WTC11 (cell line): ENCODE results near the gene SOX5. TPM values are rescaled to one million over a fixed set of nuclear protein-coding genes. Genes with fewer than 3 reads are reported as not detected.

ENCODE experiments used
- ATAC-seq: fragments of 200-7000 bp; cut with Tn5 transposase; 2 replicates; pipeline ENCODE4 v1.10.0; 2021; ENCODE audit warnings: mild to moderate bottlenecking, moderate library complexity
- CTCF ChIA-PET: fragments of 300-600 bp; sonication (Branson Sonifier 250); formaldehyde crosslinking; loops from one replicate; lab custom pipeline; 2021; ENCODE audit warnings: antibody characterized with exemption; lab: Charles Lee
- POLR2A ChIA-PET: fragments of 350-600 bp; sonication (Branson Sonifier 250); formaldehyde crosslinking; loops from one replicate; lab custom pipeline; 2021; ENCODE audit warnings: antibody characterized with exemption; lab: Charles Lee
- DNase-seq: peaks from one replicate; pipeline ENCODE4 v3.0.0; 2021; ENCODE audit warnings: low spot score
- H3K27ac Mint-ChIP-seq: 2 replicates; pipeline ENCODE4 v1.8.0; 2021; ENCODE audit warnings: mixed read lengths
- H3K27me3 Mint-ChIP-seq: 2 replicates; pipeline ENCODE4 v1.8.0; 2021; ENCODE audit warnings: low read depth, mild to moderate bottlenecking, moderate library complexity, mixed read lengths
- H3K36me3 Mint-ChIP-seq: 2 replicates; pipeline ENCODE4 v1.8.0; 2021; ENCODE audit warnings: mixed read lengths
- H3K4me1 Mint-ChIP-seq: 2 replicates; pipeline ENCODE4 v1.8.0; 2022; ENCODE audit warnings: mixed read lengths
- H3K4me3 Mint-ChIP-seq: 2 replicates; pipeline ENCODE4 v1.8.0; 2021; ENCODE audit warnings: mild to moderate bottlenecking, moderate library complexity, mixed read lengths
- H3K9me3 Mint-ChIP-seq: 2 replicates; pipeline ENCODE4 v1.8.0; 2021; ENCODE audit warnings: mixed read lengths
- AFF4 ChIP-seq: sonication (generic); formaldehyde crosslinking; IDR thresholded peaks from 2 replicates; pipeline ENCODE4 v1.8.1; 2023; ENCODE audit warnings: mild to moderate bottlenecking, missing genetic modification reagents, borderline replicate concordance
- ARID4B ChIP-seq: sonication (generic); formaldehyde crosslinking; IDR thresholded peaks from 2 replicates; pipeline ENCODE4 v1.8.0; 2023; ENCODE audit warnings: missing genetic modification reagents, mild to moderate bottlenecking, borderline replicate concordance
- CREM ChIP-seq: sonication (generic); formaldehyde crosslinking; IDR thresholded peaks from 2 replicates; pipeline ENCODE4 v1.8.1; 2022; ENCODE audit warnings: mild to moderate bottlenecking, missing genetic modification reagents, moderate library complexity
- ESRRA ChIP-seq: sonication (generic); formaldehyde crosslinking; IDR thresholded peaks from 2 replicates; pipeline ENCODE4 v1.8.1; 2022; ENCODE audit warnings: mild to moderate bottlenecking, missing genetic modification reagents, borderline replicate concordance
- FOXJ3 ChIP-seq: sonication (generic); formaldehyde crosslinking; IDR thresholded peaks from 2 replicates; pipeline ENCODE4 v1.9.0; 2021; ENCODE audit warnings: missing genetic modification reagents, mild to moderate bottlenecking, borderline replicate concordance
- JUN ChIP-seq: sonication (generic); formaldehyde crosslinking; IDR thresholded peaks from 2 replicates; pipeline ENCODE4 v1.8.0; 2023; ENCODE audit warnings: mild to moderate bottlenecking, missing genetic modification reagents
- MXD4 ChIP-seq: fragments of 250-450 bp; sonication (Bioruptor Pico); IDR thresholded peaks from 2 replicates; pipeline ENCODE4 v1.8.0; 2021; ENCODE audit warnings: mild to moderate bottlenecking, moderate library complexity, borderline replicate concordance
- MYBL2 ChIP-seq: sonication (generic); formaldehyde crosslinking; IDR thresholded peaks from 2 replicates; pipeline ENCODE4 v1.8.1; 2023; ENCODE audit warnings: mild to moderate bottlenecking, moderate library complexity, missing genetic modification reagents
- NR3C1 ChIP-seq: sonication (generic); formaldehyde crosslinking; conservative IDR thresholded peaks from 2 replicates; pipeline ENCODE4 v1.8.1; 2023; ENCODE audit warnings: low read depth, mild to moderate bottlenecking, missing genetic modification reagents
- PRDM15 ChIP-seq: sonication (generic); formaldehyde crosslinking; IDR thresholded peaks from 2 replicates; pipeline ENCODE4 v1.8.0; 2022; ENCODE audit warnings: missing genetic modification reagents
- RORB ChIP-seq: fragments of 250-450 bp; sonication (Bioruptor Pico); IDR thresholded peaks from 2 replicates; pipeline ENCODE4 v1.9.0; 2021; ENCODE audit warnings: mild to moderate bottlenecking
- SMAD3 ChIP-seq: sonication (generic); formaldehyde crosslinking; IDR thresholded peaks from 2 replicates; pipeline ENCODE4 v1.8.0; 2022; ENCODE audit warnings: missing genetic modification reagents, mild to moderate bottlenecking, borderline replicate concordance
- SOX15 ChIP-seq: fragments of 250-450 bp; sonication (Bioruptor Pico); IDR thresholded peaks from 2 replicates; pipeline ENCODE4 v1.9.0; 2021; ENCODE audit warnings: mild to moderate bottlenecking
- SP1 ChIP-seq: sonication (generic); formaldehyde crosslinking; conservative IDR thresholded peaks from 2 replicates; pipeline ENCODE4 v1.8.1; 2022; ENCODE audit warnings: missing genetic modification reagents
- TEAD4 ChIP-seq: sonication (generic); formaldehyde crosslinking; IDR thresholded peaks from 2 replicates; pipeline ENCODE4 v1.8.0; 2022; ENCODE audit warnings: mild to moderate bottlenecking, missing genetic modification reagents
- ZNF121 ChIP-seq: sonication (generic); formaldehyde crosslinking; IDR thresholded peaks from 2 replicates; pipeline ENCODE4 v1.8.0; 2023; ENCODE audit warnings: missing genetic modification reagents
- ZNF232 ChIP-seq: sonication (generic); formaldehyde crosslinking; IDR thresholded peaks from 2 replicates; pipeline ENCODE4 v1.8.0; 2022; ENCODE audit warnings: mild to moderate bottlenecking, missing genetic modification reagents
- ZNF317 ChIP-seq: sonication (generic); formaldehyde crosslinking; IDR thresholded peaks from 2 replicates; pipeline ENCODE4 v1.8.1; 2023; ENCODE audit warnings: low read depth, mild to moderate bottlenecking, moderate library complexity, missing genetic modification reagents, borderline replicate concordance
- ZNF512 ChIP-seq: sonication (generic); formaldehyde crosslinking; IDR thresholded peaks from 2 replicates; pipeline ENCODE4 v1.8.1; 2022; ENCODE audit warnings: missing genetic modification reagents, borderline replicate concordance
- total RNA-seq: library from RNA; stranded (reverse); gene quantifications from 3 replicates; pipeline ENCODE4 v1.2.3, GENCODE V29; 2021
- TF ChIP-seq, protein P1 (sequence below): sonication (generic); formaldehyde crosslinking; IDR thresholded peaks from 2 replicates; pipeline ENCODE4 v1.8.0; 2022; ENCODE audit warnings: mild to moderate bottlenecking, missing genetic modification reagents

SOX5 gene
- total RNA-seq, 1 experiment from 2014 or later: 2.3 TPM

DNA sequence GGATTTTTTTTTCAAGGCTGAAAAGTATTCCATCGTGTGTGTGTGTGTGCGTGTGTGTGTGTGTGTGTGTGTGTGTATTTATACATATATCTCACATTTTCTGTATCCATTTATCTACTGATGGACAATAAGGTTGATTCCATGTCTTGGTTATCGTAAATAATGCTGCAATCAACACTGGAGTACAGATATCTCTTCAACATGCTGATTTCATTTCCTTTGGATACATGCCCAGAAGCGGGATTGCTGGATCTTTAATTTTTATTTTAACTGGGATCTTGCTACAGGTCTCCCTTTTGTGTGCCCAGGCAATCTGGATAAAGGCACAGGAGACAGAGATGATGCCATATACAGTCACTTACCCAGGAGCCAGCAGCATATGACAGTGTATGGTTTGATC lies 338.1 kb downstream of the SOX5 start:
- H3K4me1 Mint-ChIP-seq: no peaks in the 10 kb centered on the region
- no peak for ATAC-seq
- H3K36me3 Mint-ChIP-seq: no peaks in the 10 kb centered on the region
- no peak overlapping the region for H3K27ac Mint-ChIP-seq
- ChIA-PET POLR2A (no interaction called here), CTCF (no interaction called here)
- H3K9me3 Mint-ChIP-seq: peaks cover 5% of the 10 kb centered on the region
- TF ChIP-seq JUN (CRISPR knock-in tag): no peak
- TF ChIP-seq, protein P1, sequence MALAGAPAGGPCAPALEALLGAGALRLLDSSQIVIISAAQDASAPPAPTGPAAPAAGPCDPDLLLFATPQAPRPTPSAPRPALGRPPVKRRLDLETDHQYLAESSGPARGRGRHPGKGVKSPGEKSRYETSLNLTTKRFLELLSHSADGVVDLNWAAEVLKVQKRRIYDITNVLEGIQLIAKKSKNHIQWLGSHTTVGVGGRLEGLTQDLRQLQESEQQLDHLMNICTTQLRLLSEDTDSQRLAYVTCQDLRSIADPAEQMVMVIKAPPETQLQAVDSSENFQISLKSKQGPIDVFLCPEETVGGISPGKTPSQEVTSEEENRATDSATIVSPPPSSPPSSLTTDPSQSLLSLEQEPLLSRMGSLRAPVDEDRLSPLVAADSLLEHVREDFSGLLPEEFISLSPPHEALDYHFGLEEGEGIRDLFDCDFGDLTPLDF (CRISPR knock-in tag): no peak
- no peak for TF ChIP-seq ESRRA (CRISPR knock-in tag)
- no peak for TF ChIP-seq MXD4
- no peak for TF ChIP-seq PRDM15 (CRISPR knock-in tag)
- no peak for TF ChIP-seq ARID4B (CRISPR knock-in tag)
- TF ChIP-seq ZNF512 (CRISPR knock-in tag): no peak
- no peak for TF ChIP-seq ZNF317 (CRISPR knock-in tag)
- TF ChIP-seq TEAD4: no peak
- no peak for TF ChIP-seq ZNF232 (CRISPR knock-in tag)
- no peak for TF ChIP-seq SOX15
- no peak for DNase-seq
- H3K4me3 Mint-ChIP-seq: no peak overlapping the region
- no peaks in the 10 kb centered on the region; the same call in 1 of the 2 replicates for H3K27me3 Mint-ChIP-seq

GRCh38 chr12:23600919-23601318 lies 348.6 kb downstream of the SOX5 start:
- no peak for ATAC-seq
- no peaks in the 10 kb centered on the region for H3K27me3 Mint-ChIP-seq
- no peak overlapping the region; the same call in 1 of the 2 replicates for H3K27ac Mint-ChIP-seq
- H3K4me1 Mint-ChIP-seq: peaks cover 8% of the 10 kb centered on the region
- H3K9me3 Mint-ChIP-seq: peaks cover 16% of the 10 kb centered on the region
- H3K4me3 Mint-ChIP-seq: no peak overlapping the region
- DNase-seq: no peak
- POLR2A ChIA-PET: no interaction called here
- H3K36me3 Mint-ChIP-seq: peaks cover 8% of the 10 kb centered on the region
- CTCF ChIA-PET: no interaction called here
- TF ChIP-seq RORB (CRISPR knock-in tag): no peak
- TF ChIP-seq MYBL2 (CRISPR knock-in tag): no peak
- TF ChIP-seq CREM (CRISPR knock-in tag): no peak
- TF ChIP-seq AFF4 (CRISPR knock-in tag): no peak
- no peak for TF ChIP-seq SP1 (CRISPR knock-in tag)
- no peak for TF ChIP-seq ZNF121 (CRISPR knock-in tag)
- no peak for TF ChIP-seq FOXJ3
- no peak for TF ChIP-seq SMAD3 (CRISPR knock-in tag)
- no peak for TF ChIP-seq NR3C1 (CRISPR knock-in tag)
